Stimulated activated CD4-positive, alpha-beta T cell treated with anti-CD3 and anti-CD28 coated beads, TNF-alpha, amount 100 ng/mL, for 48 hours (primary cell): ENCODE measurements around the gene LETMD1.
A peak's percentile ranks its signal among the peaks of the same experiment; 100 is the strongest.

Source experiments
- DNase-seq, 3 donors: peaks; one replicate each; pipeline ENCODE4 v3.0.0-alpha.2; 2020; ENCODE audit warnings: low read depth in 3 of 3

Gene LETMD1

DNA sequence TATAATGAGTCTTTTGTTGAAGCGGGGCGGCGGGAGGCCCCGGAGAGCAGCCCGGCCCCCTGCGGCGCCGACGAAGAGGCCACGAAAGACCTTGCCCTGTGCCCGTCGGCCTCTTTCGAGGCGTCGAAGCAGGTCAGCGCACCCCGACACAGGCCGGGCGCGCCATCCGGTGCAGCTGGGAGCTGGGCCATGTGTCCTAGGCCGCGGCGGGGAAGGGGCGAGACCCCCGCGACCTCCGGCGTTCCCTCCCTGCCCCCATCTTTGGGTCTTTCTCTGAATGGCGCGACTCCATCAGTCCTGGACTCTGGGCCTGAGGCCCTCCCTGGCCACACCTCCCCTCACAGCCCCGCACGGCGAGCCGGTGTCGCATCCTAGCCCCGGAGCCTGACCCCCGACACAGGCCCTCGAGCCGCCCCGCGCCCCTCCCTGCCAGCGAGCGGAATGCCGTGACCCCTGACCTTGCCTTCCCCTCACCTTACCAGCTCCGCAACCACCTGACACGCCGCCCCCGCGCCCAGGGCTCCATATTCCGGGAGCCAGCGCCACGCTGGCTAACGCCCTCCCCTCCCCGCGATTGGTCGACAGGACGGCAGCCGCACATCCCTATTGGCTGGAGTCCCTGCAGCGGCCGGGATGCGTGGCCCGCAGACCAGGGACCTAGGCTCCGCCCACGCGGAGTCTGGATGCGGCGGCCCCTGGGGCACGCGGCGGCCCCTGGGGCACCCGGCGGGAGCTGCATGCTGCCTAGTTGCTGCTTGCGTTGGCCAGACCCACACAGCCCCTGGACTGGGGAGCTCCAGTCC is 22.1 kb upstream of the LETMD1 start, which contains the start of gene SLC11A2:
TSS of gene SLC11A2 (minus strand) at position 549 of the 803 bp plus-strand sequence. CDS start 15,656 bp downstream, outside the sequence.
- peak; percentile 91 to 93 (median 93) for DNase-seq

DNA sequence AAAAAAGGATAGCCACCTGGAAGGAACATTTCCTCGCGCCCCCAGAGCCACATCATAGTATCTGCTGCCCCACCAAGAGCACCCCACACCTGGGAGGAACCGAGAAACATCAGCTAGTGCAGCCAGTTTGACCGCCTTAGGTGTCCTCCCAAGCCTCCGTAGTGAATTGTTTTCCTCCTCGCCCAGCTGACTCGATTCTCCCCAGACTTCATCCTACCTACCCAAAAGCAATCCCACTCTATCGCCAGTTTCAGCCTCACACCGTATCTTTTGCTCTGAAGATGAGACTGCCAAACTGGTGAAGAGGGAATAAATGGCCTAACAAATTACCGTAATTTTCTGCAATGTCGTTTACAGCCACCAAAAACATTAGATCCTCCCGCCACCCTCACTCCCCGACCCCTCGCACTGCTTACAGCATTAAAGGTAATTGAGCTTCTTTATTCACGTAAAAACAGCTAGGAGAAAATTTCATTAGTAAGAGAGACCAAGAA is 20.7 kb upstream of the LETMD1 start:
- DNase-seq, result no peak

- no peak for DNase-seq
Measured at GRCh38 chr12:51028126-51028812, 19.9 kb upstream of the LETMD1 start.

- no peak for DNase-seq
Measured at GRCh38 chr12:51028813-51029150, 19.3 kb upstream of the LETMD1 start.

DNA sequence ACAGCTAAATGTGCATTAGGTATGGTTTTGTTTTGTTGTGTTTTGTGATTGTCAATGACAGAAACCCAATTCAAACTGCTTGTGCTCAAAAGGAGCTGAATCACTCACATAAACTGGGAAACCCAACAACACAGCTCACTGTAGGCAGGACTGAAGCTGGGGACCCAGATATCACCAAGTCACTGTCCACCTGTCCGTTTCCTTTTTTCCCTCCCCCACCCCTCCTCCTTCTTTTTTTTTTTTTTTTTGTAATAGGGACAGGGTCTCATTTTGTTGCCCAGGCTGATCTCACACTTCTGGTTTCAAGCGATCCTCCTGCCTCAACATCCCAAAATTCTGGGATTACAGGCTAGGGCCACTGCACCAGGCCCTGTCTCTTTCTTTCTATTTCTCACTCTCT is 15.1 kb upstream of the LETMD1 start:
- DNase-seq, result no peak

DNA sequence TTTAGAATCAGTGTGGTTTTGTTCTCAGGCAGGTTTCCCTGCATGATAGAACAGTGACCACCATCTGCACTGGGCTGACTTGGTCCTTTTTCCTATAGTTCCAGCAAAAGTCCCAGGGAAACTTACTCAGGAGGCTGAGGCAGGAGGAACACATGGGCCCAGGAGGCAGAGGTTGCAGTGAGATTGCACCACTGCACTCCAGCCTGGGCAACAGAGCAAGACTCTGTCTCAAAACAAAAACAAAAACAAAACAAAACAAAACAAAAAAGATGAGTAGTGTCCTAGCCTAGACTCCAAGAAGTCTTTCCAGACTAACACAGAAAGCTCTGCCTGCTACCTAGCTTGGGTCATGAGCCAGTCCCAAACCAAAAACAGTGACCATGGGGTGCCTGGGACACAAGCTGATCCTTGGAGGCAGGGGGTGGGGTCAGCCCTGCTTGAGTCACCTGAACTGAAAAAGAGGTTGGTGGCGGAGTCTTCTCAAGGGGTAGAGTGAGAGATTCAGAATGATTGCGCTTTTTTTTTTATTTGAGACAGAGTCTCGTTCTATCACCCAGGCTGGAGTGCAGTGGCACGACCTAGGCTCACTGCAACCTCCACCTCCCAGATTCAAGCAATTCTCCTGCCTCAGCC is 14.6 kb upstream of the LETMD1 start:
- no peak for DNase-seq

DNA sequence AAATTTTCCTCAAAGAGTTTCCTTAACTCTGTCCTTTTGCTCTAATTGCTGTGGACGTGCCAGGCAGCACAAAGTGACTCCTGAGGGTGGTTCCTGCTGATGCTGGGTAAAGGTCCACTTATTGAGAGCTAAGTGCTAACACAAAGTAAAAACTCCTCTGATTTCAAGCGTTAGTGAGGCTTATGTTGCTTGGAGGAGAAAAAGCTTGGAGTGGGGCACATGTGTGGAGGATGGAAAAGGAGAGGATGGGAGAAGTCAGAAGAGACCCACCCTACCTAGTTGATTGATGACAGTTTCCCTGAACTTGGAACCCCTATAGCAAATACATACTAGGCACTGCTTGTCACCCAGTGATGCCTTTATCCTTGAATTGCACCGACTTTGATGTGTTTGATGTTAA is 11.8 kb upstream of the LETMD1 start:
- no peak for DNase-seq

GRCh38 chr12:51048661-51049251 is 629 bp downstream of the LETMD1 start:
- DNase-seq, result no peak

DNA sequence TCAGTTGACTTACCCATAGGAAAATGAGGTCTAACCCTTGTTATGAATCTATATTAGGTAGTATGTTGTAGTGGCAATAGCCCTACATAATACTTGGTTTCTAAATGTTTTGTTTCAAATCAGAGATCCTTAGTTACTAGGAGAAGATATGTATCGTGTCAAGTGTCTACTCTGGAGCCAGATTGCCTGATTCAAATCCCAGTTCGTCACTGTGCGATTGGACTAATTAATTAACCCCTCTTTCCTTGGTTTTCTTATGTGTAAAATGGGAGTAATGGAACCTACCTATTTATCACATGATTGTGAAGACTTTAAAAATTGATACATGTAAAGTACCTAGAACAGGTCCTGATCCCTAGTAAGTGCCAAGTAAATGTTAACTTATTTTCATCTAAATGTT is 1.4 kb downstream of the LETMD1 start:
- DNase-seq, result no peak

GRCh38 chr12:51051787-51052186 is 3.7 kb downstream of the LETMD1 start:
- DNase-seq, result no peak

- no peak for DNase-seq
Measured at GRCh38 chr12:51055060-51055459, 6.9 kb downstream of the LETMD1 start.

DNA sequence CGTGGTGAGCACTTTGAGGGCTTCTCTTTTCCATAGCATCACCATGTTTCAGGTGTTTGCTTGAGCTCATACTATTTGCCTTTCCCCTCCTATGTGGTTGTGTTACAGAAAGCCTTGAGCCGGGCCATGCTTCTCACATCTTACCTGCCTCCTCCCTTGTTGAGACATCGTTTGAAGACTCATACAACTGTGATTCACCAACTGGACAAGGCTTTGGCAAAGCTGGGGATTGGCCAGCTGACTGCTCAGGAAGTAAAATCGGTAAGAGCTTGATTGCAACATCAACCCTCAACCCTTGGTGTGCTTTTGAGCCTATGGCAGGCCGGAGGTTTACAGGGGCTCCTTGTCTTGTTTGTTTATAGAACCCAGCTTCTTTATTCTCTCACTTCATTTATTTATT is 8.1 kb downstream of the LETMD1 start:
- DNase-seq, result no peak

- DNase-seq, result no peak
Measured at GRCh38 chr12:51059086-51059485, 11.0 kb downstream of the LETMD1 start.

DNA sequence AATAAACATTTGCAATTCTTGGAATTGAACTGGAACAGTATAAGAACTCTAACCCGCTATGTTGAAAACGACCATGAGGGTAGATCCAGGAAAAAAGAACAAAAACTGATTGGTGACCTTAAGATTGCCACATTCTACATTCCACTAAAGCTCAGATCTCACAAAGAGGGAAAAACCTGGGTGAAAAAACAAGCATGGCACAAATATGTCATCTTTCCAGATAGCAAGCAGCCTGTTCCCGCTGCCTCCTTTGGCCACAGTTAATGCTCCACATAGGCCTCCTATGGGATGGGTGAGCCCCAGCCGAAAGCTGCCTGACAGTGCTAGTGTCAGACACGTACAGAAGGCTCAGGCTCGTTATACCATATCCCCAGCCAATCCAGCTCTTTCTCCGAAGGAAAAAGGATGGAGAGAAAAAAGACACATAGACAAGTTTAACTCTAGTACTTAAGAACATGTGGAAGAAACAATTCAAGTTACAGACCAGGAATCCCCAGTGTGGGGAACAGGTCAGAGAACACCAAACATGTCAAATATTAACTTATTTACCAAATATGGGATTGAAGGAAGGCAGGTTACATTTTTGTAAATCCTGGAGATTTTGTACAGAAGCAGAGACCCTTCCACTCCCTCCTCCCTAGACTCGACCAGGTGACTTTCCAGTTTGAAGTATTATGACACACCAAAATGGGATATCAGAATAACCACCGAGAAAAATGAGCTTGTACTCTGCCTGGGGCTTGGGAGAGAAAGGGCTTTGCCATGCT is 14.7 kb downstream of the LETMD1 start:
- DNase-seq, result no peak

DNA sequence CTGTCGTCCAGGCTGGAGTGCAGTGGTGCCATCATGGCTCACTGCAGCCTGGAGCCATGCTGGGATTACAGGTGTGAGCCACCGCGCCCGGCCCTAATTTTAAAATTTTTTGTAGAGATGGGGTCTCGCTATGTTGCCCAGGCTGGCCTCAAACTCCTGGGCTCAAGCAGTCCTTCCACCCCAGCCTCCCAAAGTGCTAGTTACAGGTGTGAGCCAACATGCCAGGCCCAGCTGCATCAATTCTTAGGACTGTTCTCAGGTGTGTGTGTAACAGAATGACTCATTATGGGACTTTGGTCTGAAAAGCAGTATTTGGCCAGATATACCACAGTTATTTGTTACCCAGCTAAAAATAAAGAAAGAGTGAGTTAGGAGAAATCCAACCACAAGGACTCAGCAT is 17.4 kb downstream of the LETMD1 start:
- no peak for DNase-seq

GRCh38 chr12:51067229-51067628 is 19.1 kb downstream of the LETMD1 start:
- no peak for DNase-seq

GRCh38 chr12:51067771-51068170 is 19.6 kb downstream of the LETMD1 start:
- no peak for DNase-seq

DNA sequence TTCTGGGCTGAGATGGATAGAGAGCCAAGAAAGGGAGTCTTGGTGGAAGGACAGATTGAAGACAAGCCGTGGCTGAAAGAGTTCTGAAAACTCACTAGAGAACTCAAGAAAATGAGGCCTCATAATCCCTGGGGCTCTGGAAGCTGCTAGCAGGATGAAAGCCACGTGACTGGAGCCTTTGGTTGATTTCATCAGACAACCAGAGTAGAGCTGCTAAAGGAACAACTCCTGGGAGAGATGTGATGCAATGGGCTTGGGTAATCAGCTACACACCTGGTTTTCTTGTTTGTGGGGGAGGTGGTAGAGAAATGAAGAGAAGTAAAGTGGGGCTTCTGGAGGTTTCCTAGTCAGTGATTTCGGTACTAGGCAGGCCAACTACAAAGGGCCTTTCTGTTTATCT is 21.9 kb downstream of the LETMD1 start:
- no peak for DNase-seq

DNA sequence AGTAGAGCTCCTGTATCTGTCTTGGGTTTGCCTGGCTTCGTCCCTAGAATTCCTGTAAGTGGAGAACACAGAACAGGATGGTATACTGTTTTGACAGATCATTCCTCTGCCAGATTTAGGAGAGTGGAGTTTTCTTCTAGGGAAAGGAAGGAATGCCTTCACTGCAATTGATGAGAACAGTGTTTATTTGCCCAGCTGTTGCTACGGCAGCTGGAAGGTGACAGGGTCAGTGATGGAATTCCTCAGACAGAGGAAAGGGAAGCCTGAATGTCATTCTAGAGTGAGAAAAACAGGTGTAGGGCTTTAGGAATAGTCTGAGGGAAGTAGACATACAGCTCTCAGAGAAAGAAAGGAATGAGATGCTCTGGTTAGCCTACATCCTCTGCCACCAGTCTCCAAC is 23.5 kb downstream of the LETMD1 start:
- no peak for DNase-seq

GRCh38 chr12:51075390-51075789 is 27.3 kb downstream of the LETMD1 start:
- no peak for DNase-seq

DNA sequence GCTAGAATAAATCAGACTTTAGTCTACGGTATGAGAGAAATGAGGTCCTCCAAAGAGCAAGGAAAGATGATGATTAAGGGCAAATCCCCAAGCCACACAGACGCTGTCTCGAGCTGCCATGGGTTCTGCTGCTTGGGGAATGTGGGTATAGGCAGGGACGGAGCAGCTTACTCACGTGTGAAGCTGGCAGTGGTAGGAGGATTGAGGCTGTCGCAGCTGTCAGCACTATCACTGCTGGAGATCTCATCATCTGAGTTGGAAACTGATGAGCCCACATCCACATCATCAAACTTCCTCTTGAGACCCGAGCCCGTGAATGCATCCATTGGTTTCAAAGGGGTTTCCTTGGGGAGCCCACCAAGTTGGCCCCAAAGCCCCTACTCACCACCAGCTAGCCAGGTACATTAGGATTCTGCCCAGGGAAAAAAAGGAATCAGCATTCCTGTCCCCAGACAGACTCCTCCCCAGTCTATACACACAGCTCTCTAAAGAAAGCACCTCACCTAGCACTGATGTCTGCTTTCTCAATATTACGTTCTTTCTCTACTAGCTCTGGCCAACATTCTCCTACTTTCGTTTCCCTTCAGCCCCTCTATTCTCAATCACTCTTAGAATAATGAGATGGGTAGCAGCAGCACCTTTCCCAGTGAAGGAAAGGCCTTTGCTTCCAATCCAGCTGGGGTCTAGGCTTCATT is 28.3 kb downstream of the LETMD1 start:
- DNase-seq, result peak in 2 of 3 donors; percentile 6 to 7
